ENCODE measurements around the gene PPIH.

GRCh38 chr1:42723511-42723910, 65.3 kb downstream of the PPIH start:
- TF ChIP-seq, protein P1, sequence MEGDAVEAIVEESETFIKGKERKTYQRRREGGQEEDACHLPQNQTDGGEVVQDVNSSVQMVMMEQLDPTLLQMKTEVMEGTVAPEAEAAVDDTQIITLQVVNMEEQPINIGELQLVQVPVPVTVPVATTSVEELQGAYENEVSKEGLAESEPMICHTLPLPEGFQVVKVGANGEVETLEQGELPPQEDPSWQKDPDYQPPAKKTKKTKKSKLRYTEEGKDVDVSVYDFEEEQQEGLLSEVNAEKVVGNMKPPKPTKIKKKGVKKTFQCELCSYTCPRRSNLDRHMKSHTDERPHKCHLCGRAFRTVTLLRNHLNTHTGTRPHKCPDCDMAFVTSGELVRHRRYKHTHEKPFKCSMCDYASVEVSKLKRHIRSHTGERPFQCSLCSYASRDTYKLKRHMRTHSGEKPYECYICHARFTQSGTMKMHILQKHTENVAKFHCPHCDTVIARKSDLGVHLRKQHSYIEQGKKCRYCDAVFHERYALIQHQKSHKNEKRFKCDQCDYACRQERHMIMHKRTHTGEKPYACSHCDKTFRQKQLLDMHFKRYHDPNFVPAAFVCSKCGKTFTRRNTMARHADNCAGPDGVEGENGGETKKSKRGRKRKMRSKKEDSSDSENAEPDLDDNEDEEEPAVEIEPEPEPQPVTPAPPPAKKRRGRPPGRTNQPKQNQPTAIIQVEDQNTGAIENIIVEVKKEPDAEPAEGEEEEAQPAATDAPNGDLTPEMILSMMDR (IDR thresholded peaks at IDR 0.05), result no peak
- no peak for TF ChIP-seq SIN3A (IDR thresholded peaks at IDR 0.05; ENCODE audit: borderline replicate concordance, insufficient read depth, low read depth, low read length)
- no peak for TF ChIP-seq POLR2AphosphoS5 (IDR thresholded peaks at IDR 0.05; ENCODE audit: low read depth, low read length)
